ENCODE measurements around the gene TSPAN16. TPM values are rescaled to one million over a fixed set of nuclear protein-coding genes. Genes with fewer than 3 reads are reported as not detected.
A peak's percentile ranks its signal among the peaks of the same experiment; 100 is the strongest.

TSPAN16 gene
- total RNA-seq, 1 donor from 2014 or later = not detected

DNA sequence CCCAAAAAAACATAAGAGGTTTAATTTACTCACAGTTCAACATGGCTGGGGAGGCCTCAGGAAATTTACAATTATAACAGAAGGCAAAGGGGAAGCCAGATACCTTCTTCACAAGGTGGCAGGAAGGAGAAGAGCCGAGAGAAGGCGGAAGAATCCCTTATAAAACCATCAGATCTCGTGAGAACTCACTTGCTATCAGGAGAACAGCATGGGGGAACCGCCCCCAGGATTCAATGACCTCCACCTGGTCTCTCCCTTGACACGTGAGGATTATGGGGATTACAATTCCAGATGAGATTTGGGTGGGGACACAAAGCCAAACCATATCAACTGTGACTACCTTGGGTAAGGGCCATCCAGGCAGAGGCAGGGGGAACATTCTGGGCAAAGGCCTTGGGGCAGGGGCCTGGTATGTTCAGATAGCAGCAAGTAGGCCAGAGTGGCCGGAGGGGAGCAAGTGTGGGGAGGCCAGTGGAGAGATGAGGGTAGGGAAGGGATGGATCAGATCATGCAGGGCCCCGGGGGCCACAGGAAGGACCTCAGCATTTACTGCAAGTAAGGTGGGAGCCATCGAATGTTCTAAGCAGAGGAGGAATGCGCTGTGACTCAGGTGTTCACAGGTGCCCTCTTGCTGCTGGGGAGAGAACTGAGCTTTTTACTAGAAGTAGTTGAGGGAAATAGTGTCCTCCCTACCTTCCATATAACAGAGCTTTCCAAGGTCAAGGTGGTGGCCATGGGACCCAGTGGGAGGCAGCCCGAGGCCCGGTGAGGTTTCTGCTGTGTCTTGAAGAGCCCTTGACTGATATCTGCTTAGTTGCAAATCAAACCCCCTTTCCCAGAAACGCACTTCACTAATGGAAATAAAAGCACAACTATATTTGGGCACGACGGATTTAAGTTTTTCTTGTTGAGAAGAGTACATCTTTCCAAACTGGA, 25.5 kb downstream of the TSPAN16 start:
- POLR2A ChIA-PET = interaction anchor here (0.5 to 1.4 kb wide), 4 partner anchors 25 to 161 kb away, joined by 3 to 4 read pairs (median 3); partner anchors contain the start of genes CCDC159, SWSAP1 and TMEM205
- Mint-ChIP-seq H3K9me3 (no peaks in the 10 kb centered on the region), H3K27ac (no peak overlapping the region), H3K36me3 (ENCODE audit: low read depth) (peaks cover 1% of the 10 kb centered on the region), H3K27me3 (no peaks in the 10 kb centered on the region), H3K4me3 (no peak overlapping the region), H3K4me1 (peaks cover 52% of the 10 kb centered on the region)
- intact Hi-C loops (cut with micrococcal nuclease) = no loop called here
- CTCF ChIA-PET = interaction anchor here (1.2 kb wide), 1 partner anchor 12 kb away, joined by 3 read pairs; no protein-coding TSS in a partner anchor
- ATAC-seq (ENCODE audit: low read depth) (no peak), DNase-seq (no peak)
- TF ChIP-seq, protein P1, sequence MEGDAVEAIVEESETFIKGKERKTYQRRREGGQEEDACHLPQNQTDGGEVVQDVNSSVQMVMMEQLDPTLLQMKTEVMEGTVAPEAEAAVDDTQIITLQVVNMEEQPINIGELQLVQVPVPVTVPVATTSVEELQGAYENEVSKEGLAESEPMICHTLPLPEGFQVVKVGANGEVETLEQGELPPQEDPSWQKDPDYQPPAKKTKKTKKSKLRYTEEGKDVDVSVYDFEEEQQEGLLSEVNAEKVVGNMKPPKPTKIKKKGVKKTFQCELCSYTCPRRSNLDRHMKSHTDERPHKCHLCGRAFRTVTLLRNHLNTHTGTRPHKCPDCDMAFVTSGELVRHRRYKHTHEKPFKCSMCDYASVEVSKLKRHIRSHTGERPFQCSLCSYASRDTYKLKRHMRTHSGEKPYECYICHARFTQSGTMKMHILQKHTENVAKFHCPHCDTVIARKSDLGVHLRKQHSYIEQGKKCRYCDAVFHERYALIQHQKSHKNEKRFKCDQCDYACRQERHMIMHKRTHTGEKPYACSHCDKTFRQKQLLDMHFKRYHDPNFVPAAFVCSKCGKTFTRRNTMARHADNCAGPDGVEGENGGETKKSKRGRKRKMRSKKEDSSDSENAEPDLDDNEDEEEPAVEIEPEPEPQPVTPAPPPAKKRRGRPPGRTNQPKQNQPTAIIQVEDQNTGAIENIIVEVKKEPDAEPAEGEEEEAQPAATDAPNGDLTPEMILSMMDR (IDR thresholded peaks at IDR 0.05) = no peak

DNA sequence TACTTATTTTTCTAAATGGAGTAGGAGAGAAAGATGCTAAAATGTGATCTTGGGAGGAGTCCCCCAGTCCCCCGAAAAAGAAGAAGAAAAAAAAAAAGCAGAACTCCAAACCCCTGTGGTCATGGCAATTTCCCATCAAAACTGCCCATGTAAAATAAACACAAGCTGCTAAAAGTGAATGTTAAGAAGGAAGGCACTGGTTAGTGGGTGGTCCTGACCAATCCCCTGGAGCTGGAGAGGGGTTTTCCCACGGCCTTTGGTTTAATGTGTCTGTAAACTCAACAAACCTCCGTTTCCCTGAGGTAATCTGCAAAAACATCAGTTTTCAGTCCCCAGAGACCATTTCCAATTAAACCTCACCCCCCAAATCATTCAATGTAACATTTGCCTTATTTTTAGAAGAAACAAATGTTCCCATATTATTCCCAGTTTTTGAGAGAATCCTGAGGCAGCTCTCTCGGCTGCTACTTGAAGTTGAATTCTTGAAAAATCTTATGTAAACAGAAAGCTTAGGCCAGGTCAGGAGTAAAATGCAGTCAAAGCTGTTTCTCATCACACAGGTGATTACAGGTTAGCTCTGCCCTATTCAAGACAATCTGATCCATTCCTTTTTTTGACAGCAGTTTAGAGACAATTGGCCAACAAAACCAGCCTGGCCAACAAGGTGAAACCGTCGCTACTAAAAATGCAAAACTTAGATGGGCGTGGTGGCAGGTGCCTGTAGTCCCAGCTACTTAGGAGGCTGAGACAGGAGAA, 26.5 kb downstream of the TSPAN16 start:
- no peak overlapping the region for H3K4me3 Mint-ChIP-seq
- ATAC-seq (ENCODE audit: low read depth) (no peak), DNase-seq (no peak)
- H3K4me1 Mint-ChIP-seq = peaks cover 51% of the 10 kb centered on the region
- POLR2A ChIA-PET = interaction anchor here (0.9 to 1.4 kb wide), 4 partner anchors 24 to 160 kb away, joined by 3 to 4 read pairs (median 3); partner anchors contain the start of genes CCDC159, SWSAP1 and TMEM205
- no peaks in the 10 kb centered on the region for H3K9me3 Mint-ChIP-seq
- intact Hi-C loops (cut with micrococcal nuclease) = no loop called here
- CTCF ChIA-PET = interaction anchor here (1.2 kb wide), 1 partner anchor 13 kb away, joined by 3 read pairs; no protein-coding TSS in a partner anchor
- no peaks in the 10 kb centered on the region for H3K27me3 Mint-ChIP-seq
- TF ChIP-seq, protein P1 (IDR thresholded peaks at IDR 0.05) = no peak
- H3K36me3 Mint-ChIP-seq (ENCODE audit: low read depth) = peaks cover 7% of the 10 kb centered on the region
- no peak overlapping the region for H3K27ac Mint-ChIP-seq

DNA sequence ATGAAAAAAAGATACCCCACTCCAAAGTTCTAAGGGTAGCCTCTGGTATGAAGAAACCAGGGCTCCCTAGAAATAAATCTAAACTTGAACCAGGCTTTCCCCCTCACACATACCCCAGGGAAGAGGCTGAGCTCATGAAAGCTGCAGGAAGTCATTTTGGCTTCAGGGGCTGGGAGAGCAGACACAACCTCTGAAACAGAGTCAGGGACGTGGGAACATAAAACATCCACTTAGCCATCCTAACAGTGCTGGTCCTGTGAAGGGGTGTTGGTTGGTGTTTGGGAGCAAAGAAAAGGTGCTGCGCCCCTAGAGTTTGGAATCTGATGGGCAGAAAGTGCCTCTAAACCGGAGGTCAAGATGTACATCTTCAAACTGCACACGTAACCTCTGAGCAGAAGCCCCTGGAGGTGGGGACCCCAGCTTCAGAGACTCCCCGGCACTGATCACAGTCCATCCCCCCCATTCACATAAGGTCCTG, 27.7 kb downstream of the TSPAN16 start:
- DNase-seq (no peak), ATAC-seq (ENCODE audit: low read depth) (no peak)
- Mint-ChIP-seq H3K4me1 (peaks cover 45% of the 10 kb centered on the region), H3K4me3 (peak overlapping the region; percentile 56), H3K27ac (peak overlapping the region; percentile 76), H3K36me3 (ENCODE audit: low read depth) (peaks cover 7% of the 10 kb centered on the region), H3K27me3 (no peaks in the 10 kb centered on the region), H3K9me3 (no peaks in the 10 kb centered on the region)
- intact Hi-C loops (cut with micrococcal nuclease) = no loop called here
- TF ChIP-seq, protein P1 (IDR thresholded peaks at IDR 0.05) = no peak
- ChIA-PET CTCF (no interaction called here), POLR2A (interaction anchor here (0.5 to 2.1 kb wide), 7 partner anchors 22 to 666 kb away, joined by 3 to 15 read pairs (median 4); partner anchors contain the start of genes CCDC159, SWSAP1 and TMEM205)

DNA sequence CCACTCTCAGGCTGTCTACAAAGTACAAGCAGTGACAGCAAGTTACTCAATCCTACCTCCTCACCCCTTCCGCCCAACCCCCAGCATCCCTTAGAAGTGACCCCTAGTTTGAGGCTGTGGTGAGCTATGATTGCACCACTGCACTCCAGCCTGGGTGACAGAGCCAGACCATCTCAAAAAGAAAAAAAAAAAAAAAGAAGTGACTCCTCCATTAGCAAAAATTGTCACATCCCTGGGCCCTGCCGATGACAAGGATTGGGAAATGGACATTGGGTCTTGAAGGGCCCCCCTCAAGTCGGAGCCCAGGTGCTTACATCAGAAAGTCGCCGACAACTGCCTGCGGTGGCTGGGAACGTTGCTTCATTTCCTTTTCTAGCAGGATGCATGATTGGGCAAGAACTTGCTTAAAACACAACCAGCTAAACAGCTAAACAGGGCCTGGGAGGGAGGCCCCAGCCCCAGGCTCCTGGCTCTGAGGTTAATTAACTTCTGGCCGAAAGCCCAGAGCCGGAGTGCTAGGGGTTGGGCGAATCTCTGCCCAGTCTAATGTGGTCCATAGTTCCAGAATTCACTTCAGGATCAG, 28.2 kb downstream of the TSPAN16 start:
- DNase-seq = no peak
- peak overlapping the region; percentile 76 for H3K27ac Mint-ChIP-seq
- POLR2A ChIA-PET = interaction anchor here (0.6 to 2.1 kb wide), 8 partner anchors 16 to 667 kb away, joined by 3 to 15 read pairs (median 6); partner anchors contain the start of genes ODAD3, PRKCSH, RAB3D and SWSAP1

More for the DNA sequence above, 28.2 kb downstream of the TSPAN16 start:
- ATAC-seq (ENCODE audit: low read depth) = peak; percentile 80
- Mint-ChIP-seq H3K27me3 (no peaks in the 10 kb centered on the region), H3K36me3 (ENCODE audit: low read depth) (peaks cover 7% of the 10 kb centered on the region), H3K4me1 (peaks cover 45% of the 10 kb centered on the region), H3K9me3 (no peaks in the 10 kb centered on the region), H3K4me3 (peak overlapping the region; percentile 56)
- intact Hi-C loops (cut with micrococcal nuclease) = no loop called here
- CTCF ChIA-PET = interaction anchor here (1.4 kb wide), 2 partner anchors 30 to 57 kb away, joined by 3 to 4 read pairs; no protein-coding TSS in a partner anchor
- TF ChIP-seq, protein P1 (IDR thresholded peaks at IDR 0.05) = no peak
